C4-2B (cell line): Measurements from ENCODE around the gene LRRC8C.

Source experiments
- H3K27ac ChIP-seq: fragments of 450-650 bp; 2 replicates; pipeline ENCODE4 v1.5.1; 2017
- CTCF ChIP-seq: fragments of 450-650 bp; conservative IDR thresholded peaks from 2 replicates; pipeline ENCODE4 v1.5.1; 2017; ENCODE audit warnings: mild to moderate bottlenecking
- ZFX ChIP-seq: fragments of 450-650 bp; IDR thresholded peaks from 2 replicates; pipeline ENCODE4 v1.6.1; 2017

LRRC8C gene

GRCh38 chr1:89767618-89768017 is 134.7 kb downstream of the LRRC8C start:
- no peak overlapping the region for H3K27ac ChIP-seq
- no peak for TF ChIP-seq CTCF
- TF ChIP-seq ZFX, result no peak
